Progenitor cell of endocrine pancreas (in vitro differentiated cells): Measurements from ENCODE around the gene WRAP73. TPM values are rescaled to one million over a fixed set of nuclear protein-coding genes. Genes with fewer than 3 reads are reported as not detected.

Experiments used
- DNase-seq: peaks from one replicate; pipeline ENCODE4 v3.0.0; 2021; ENCODE audit warnings: low spot score; ENCODE audit not compliant: unreplicated experiment
- H3K27ac Mint-ChIP-seq: 2 replicates; pipeline ENCODE4 v1.8.0; 2021; ENCODE audit warnings: mild to moderate bottlenecking, moderate library complexity, mixed read lengths
- H3K27me3 Mint-ChIP-seq: 2 replicates; pipeline ENCODE4 v1.8.0; 2021; ENCODE audit warnings: mixed read lengths
- H3K36me3 Mint-ChIP-seq: 2 replicates; pipeline ENCODE4 v1.8.0; 2022; ENCODE audit warnings: mixed read lengths; ENCODE audit not compliant: insufficient read depth
- H3K4me1 Mint-ChIP-seq: 2 replicates; pipeline ENCODE4 v1.8.0; 2021; ENCODE audit warnings: low read depth, mixed read lengths
- H3K4me3 Mint-ChIP-seq: 2 replicates; pipeline ENCODE4 v1.8.0; 2021; ENCODE audit warnings: low read depth, mild to moderate bottlenecking, moderate library complexity, mixed read lengths
- H3K9me3 Mint-ChIP-seq: 2 replicates; pipeline ENCODE4 v1.8.0; 2021; ENCODE audit warnings: low read depth, mixed read lengths
- CTCF ChIP-seq: fragments of 200-600 bp; sonication (generic); IDR thresholded peaks from one replicate; pipeline ENCODE4 v1.5.0; 2021; ENCODE audit warnings: antibody characterized with exemption, mild to moderate bottlenecking; ENCODE audit not compliant: unreplicated experiment
- total RNA-seq: library from RNA; stranded (reverse); gene quantifications from 2 replicates; pipeline ENCODE4 v1.2.1, GENCODE V29; 2021

WRAP73 gene
- total RNA-seq, 1 donor from 2014 or later = 28.1 TPM

- no peak for DNase-seq
- Mint-ChIP-seq H3K27ac (no peak overlapping the region), H3K4me1 (peaks cover 33% of the 10 kb centered on the region), H3K9me3 (no peaks in the 10 kb centered on the region), H3K36me3 (no peaks in the 10 kb centered on the region), H3K27me3 (no peaks in the 10 kb centered on the region), H3K4me3 (peak overlapping the region; percentile 55)
- no peak for TF ChIP-seq CTCF
These were observed 40.7 kb downstream of the WRAP73 start for GRCh38 chr1:3609016-3609768.

- no peaks in the 10 kb centered on the region for H3K27me3 Mint-ChIP-seq
- no peak overlapping the region for H3K4me3 Mint-ChIP-seq
- H3K36me3 Mint-ChIP-seq = no peaks in the 10 kb centered on the region
- H3K27ac Mint-ChIP-seq = no peak overlapping the region
- H3K4me1 Mint-ChIP-seq = peaks cover 23% of the 10 kb centered on the region
- DNase-seq = no peak
- TF ChIP-seq CTCF = no peak
- H3K9me3 Mint-ChIP-seq = no peaks in the 10 kb centered on the region
These were observed 41.7 kb downstream of the WRAP73 start for GRCh38 chr1:3608154-3608553.

GRCh38 chr1:3607703-3608065, 42.2 kb downstream of the WRAP73 start:
- TF ChIP-seq CTCF = no peak
- no peaks in the 10 kb centered on the region for H3K36me3 Mint-ChIP-seq
- no peak for DNase-seq
- no peak overlapping the region for H3K27ac Mint-ChIP-seq
- no peaks in the 10 kb centered on the region for H3K27me3 Mint-ChIP-seq
- H3K4me3 Mint-ChIP-seq = no peak overlapping the region
- H3K4me1 Mint-ChIP-seq = peaks cover 19% of the 10 kb centered on the region
- H3K9me3 Mint-ChIP-seq = no peaks in the 10 kb centered on the region

GRCh38 chr1:3606779-3607702, 42.9 kb downstream of the WRAP73 start:
- no peak for DNase-seq
- TF ChIP-seq CTCF = no peak
- Mint-ChIP-seq H3K9me3 (no peaks in the 10 kb centered on the region), H3K27me3 (no peaks in the 10 kb centered on the region), H3K36me3 (no peaks in the 10 kb centered on the region), H3K27ac (peak overlapping the region; percentile 52), H3K4me1 (peaks cover 16% of the 10 kb centered on the region), H3K4me3 (no peak overlapping the region)

GRCh38 chr1:3604997-3605823, 44.7 kb downstream of the WRAP73 start:
- TF ChIP-seq CTCF = no peak
- Mint-ChIP-seq H3K4me3 (no peak overlapping the region), H3K9me3 (no peaks in the 10 kb centered on the region), H3K27me3 (no peaks in the 10 kb centered on the region), H3K4me1 (peaks cover 10% of the 10 kb centered on the region), H3K36me3 (peaks cover 2% of the 10 kb centered on the region), H3K27ac (no peak overlapping the region)
- DNase-seq = no peak
